GM12865 (cell line): ENCODE data around the gene MAD2L1BP.

Experiments
- DNase-seq: peaks from one replicate; pipeline ENCODE4 v3.0.0; 2010; ENCODE audit warnings: low read depth
- H3K4me3 ChIP-seq: 2 replicates; pipeline ENCODE4 v1.5.1; 2011; ENCODE audit warnings: mild to moderate bottlenecking, low read depth, low read length, control low read depth
- TF ChIP-seq, protein P1 (sequence below): IDR thresholded peaks from 2 replicates; pipeline ENCODE4 v1.5.1; 2011; ENCODE audit warnings: low read length, control low read depth, low read depth, inconsistent platforms; ENCODE audit not compliant: insufficient read depth; ENCODE audit errors: missing control alignments

MAD2L1BP gene

DNA sequence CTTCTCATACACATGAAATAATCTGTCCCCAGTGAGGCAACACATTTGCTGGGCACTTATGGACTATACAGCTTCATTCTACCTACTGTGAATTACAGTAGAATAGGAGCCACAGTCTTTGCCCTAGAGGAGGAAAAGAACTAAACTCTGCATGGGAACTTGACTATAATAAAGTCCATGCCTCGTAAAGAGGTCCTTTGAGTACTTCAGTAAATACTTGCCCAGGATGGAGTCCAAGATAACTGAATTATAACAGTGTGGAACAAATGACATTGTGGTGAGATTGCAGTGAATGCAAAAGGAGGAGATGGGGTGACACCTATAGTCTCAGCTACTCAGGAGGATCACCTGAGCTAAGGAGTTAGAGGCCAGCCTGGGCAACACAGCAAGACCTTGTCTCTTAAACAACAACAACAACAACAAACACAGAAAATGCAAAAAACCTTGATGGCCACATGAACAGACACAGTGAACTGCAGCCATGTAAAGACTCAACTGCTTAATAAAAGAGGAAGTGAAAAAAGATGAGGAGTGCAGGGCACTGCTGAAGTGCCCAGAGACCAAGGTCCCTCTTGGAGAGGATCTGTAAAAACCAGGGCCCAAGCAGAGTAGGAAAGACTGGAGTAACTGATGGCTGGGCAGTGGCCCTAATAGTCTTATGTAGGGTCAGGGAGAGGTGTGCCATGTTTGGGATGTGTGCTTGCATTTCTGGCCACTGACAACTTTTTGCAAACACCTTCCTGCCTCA, 48.2 kb downstream of the MAD2L1BP start:
- no peak overlapping the region for H3K4me3 ChIP-seq
- TF ChIP-seq, protein P1, sequence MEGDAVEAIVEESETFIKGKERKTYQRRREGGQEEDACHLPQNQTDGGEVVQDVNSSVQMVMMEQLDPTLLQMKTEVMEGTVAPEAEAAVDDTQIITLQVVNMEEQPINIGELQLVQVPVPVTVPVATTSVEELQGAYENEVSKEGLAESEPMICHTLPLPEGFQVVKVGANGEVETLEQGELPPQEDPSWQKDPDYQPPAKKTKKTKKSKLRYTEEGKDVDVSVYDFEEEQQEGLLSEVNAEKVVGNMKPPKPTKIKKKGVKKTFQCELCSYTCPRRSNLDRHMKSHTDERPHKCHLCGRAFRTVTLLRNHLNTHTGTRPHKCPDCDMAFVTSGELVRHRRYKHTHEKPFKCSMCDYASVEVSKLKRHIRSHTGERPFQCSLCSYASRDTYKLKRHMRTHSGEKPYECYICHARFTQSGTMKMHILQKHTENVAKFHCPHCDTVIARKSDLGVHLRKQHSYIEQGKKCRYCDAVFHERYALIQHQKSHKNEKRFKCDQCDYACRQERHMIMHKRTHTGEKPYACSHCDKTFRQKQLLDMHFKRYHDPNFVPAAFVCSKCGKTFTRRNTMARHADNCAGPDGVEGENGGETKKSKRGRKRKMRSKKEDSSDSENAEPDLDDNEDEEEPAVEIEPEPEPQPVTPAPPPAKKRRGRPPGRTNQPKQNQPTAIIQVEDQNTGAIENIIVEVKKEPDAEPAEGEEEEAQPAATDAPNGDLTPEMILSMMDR = no peak
- DNase-seq = no peak

DNA sequence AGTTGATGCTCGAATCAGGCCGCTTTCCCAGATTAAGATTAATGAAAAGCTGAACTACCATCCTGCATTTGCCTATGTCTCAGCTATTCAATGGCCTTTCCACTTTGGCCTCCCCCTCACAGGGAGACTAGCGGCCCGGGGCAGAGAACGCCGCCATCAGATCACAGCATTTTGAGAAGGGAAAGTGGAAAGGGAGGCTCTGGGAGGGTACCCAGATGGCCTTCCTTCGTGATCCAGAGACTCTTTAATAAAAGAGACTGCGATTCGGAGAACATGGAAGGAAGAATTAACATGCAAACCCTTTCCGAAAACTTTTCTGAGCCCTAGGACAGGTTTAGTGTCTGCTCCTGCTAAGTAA, 51.4 kb downstream of the MAD2L1BP start:
- H3K4me3 ChIP-seq = peak overlapping the region; percentile 100
- TF ChIP-seq, protein P1 = no peak
- DNase-seq = no peak

DNA sequence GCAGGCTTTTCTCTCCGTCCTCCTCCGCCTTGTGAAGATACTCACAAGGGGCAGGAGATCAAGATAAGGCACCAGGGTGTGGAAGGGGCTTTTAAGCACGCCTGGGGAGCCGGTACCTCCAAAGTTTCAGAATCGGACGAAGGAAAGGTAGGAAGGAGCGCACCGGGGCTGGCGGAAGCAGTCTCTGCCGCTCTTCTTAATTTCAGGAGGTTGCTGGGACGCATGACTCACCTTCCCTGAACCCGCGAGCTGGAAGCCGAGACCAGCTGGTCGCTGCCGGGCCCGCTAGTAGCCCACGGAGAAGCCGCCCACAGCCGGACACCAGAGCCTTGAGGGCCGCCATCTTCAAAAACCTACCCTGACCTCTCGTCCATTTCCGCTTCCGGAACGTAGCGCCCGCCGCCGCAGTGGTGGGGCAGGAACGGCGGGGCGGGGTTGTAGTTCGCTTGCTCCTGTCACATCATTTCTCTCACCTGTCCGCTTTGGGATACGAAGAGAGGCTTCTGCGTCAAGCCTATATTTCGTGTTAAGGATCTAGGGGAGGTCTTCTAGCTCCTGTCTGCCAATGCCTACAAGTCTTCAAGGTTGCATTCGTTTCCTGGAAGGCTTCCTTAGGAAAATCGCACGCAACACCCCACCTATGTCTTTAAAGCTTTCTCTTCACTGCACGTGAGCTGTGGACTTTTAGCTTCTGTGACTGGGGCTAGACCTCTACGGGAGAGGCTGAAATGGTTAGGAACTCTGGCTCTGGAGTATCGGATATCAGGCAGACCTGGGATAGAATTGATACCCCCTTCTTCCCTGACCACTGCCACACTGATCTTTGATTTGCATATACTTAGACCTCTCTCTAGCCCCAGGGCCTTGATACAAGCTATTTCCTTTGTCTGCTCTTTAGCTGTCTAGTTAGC, 52.1 kb downstream of the MAD2L1BP start, which contains the start of gene MRPS18A:
Gene MRPS18A (minus strand): TSS at position 355 of the 911 bp plus-strand sequence. CDS start 12 bp downstream, at position 343.
- DNase-seq = peak; percentile 87
- TF ChIP-seq, protein P1 = no peak
- peak within 1 kb of the TSS; percentile 100 for H3K4me3 ChIP-seq

DNA sequence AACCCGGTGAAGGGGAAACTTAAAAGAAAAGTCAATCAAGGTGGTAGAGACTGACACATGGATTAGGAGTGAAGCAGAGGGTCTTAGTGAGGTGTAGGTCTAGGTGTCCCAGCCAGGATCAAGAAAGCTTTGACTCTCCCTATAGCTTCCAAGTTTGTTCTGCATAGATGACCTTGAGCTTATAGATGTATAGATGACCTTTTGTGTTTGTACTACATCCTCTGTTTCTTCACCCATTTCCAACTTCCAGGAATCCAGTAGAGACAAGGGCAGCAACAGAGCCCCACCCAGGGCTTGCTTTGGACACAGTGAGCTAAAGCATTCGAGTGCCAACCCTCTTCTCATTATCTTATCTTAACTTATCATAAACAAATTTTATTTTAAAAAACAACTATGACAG, 53.8 kb downstream of the MAD2L1BP start:
- TF ChIP-seq, protein P1 = no peak
- no peak overlapping the region for H3K4me3 ChIP-seq
- no peak for DNase-seq
